CD1c-positive myeloid dendritic cell (primary cell): Measurements from ENCODE around the gene MED22.
"Not testable (repeated sequence)": the region's sequence is repeated elsewhere in the genome, so short reads cannot be mapped to it uniquely, and the experiment has no call there.

Experiments
- DNase-seq: peaks from one replicate; pipeline ENCODE4 v3.0.0-alpha.2; 2016; ENCODE audit errors: extremely low spot score

The MED22 gene

DNA sequence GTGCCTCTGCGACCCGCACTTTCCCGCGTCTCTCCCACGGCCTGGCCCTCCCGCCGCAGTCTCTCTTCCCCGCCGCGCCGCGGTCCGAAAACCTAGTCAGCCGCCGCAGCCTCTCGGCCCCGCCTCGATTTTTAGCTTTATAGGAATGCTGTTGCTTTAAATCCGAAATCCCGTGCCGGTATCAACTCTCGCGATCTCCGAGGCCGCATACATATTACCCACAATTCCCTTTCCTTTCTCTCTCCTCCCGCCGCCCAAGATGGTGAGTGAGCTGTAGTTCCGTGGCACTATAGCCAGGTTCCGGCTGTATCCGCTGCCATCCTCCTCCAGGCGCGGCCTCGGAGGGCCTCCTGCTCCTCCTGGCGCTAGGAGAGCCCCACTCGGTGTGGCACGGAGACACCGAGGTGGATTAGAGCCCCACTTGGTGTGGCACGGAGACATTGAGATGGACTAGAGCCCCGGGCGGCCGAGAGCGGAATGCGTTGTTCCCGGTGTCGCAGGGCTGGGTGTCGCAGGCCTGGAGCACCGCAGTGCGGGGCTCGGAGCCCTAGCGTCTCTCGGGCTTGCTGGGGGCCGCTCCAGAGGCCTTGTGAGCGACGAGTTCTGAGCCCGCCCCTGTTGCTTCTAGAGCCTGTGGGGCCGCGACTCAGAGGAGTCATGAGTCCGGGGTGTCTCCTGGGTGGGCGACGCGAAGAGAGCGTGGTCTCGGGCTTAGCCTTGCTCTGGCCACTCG is at the start of gene MED22, which contains the start of gene RPL7A:
TSS of gene MED22 (minus strand) at position 147 of the 733 bp plus-strand sequence. CDS start 1,469 bp downstream, outside the sequence.
TSS of gene RPL7A (plus strand) at position 234 of the 733 bp plus-strand sequence. CDS start at position 260, 26 bp downstream.
- peak; percentile 98 for DNase-seq

- DNase-seq: no peak
These were observed 49.4 kb upstream of the MED22 start for GRCh38 chr9:133397370-133397769.

- no peak for DNase-seq
These were observed 49.0 kb upstream of the MED22 start for GRCh38 chr9:133396952-133397351.

GRCh38 chr9:133394687-133395271 is 46.8 kb upstream of the MED22 start:
- no peak for DNase-seq

GRCh38 chr9:133393399-133393798 is 45.5 kb upstream of the MED22 start:
- no peak for DNase-seq

DNA sequence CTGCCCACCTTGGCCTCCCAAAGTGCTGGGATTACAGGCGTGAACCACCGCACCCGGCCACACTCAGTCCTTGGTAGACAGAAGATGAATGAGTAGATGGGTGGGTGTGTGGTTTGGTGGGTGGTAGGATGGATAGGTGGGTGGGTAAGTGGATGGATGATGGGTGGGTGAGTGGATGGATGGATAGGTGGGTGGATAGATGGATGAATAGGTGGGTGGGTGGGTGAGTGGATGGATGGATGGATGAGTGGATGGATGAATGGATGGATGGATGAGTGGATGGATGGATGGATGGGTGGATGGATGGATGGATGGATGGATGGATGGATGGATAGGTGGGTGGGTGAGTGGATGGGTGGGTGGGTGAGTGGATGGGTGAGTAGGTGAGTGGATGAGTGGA is 44.4 kb upstream of the MED22 start:
- DNase-seq: not testable (repeated sequence)

- not testable (repeated sequence) for DNase-seq
These were observed 43.5 kb upstream of the MED22 start for GRCh38 chr9:133391449-133391848.

GRCh38 chr9:133390713-133391112 is 42.8 kb upstream of the MED22 start:
- no peak for DNase-seq

DNA sequence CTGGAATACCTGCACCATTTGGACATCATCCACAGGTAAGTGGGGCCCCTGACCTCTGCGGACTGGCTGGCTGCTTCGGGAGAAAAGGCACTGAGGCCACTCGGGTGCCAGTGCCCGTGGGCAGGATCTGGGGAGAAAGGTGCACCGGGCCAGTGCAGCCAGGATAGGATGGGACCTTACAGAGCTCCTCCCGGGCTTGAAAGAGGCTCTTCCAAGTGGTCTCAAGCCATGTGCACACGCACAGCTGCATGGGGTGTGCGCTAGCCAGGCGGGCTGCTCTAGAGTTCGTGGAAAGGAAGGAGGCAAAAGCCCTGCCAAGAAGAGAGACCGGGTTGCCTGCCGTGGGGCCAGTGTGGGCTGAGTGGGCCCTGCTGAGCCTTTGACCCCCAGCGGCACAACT is 41.6 kb upstream of the MED22 start:
- DNase-seq: no peak

GRCh38 chr9:133389025-133389557 is 41.2 kb upstream of the MED22 start:
- DNase-seq: no peak

- no peak for DNase-seq
These were observed 39.7 kb upstream of the MED22 start for GRCh38 chr9:133387680-133388079.

DNA sequence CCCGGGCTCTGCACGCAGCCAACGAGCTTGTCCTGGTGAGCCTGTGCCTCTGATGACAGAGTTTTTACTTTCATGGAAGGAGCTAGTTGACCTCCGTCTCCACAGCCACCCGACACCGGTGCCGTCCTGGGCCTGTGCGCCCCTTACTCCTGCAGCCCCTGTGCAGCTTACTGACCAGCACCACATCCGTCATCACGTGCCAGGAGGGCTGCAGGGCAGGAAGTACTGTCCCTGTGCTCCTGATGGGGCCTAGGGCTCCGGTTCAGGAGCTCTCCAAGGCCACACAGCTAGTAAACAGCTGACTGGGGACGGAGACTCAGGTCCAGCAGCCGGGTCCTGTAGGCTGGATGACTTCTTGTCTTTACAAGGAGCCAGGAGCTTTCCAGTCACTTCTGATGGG is 38.4 kb upstream of the MED22 start:
- DNase-seq: no peak

DNA sequence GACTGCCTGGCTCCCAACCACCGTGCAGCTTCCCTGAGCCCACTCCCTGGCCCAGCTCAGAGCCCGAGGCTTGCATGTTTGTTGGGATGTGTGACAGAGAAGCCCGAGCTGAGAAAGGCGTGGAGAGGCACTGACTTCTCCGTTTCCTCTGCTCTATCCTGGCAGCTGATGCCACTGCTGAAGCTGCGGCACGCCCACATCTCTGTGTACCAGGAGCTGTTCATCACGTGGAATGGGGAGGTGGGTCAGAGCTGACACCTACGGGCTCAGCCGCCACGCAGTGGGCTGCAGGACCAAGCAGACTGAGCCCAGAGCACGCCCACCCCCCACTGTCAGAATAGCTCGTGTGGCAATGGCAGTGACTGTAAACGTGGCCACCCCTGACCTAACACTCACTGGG is 37.5 kb upstream of the MED22 start:
- DNase-seq: no peak

GRCh38 chr9:133384736-133385321 is 36.9 kb upstream of the MED22 start:
- DNase-seq: no peak

- no peak for DNase-seq
These were observed 35.5 kb upstream of the MED22 start for GRCh38 chr9:133383438-133383837.

GRCh38 chr9:133382507-133383141 is 34.7 kb upstream of the MED22 start:
- DNase-seq: no peak

GRCh38 chr9:133380734-133381133 is 32.8 kb upstream of the MED22 start:
- DNase-seq: no peak

DNA sequence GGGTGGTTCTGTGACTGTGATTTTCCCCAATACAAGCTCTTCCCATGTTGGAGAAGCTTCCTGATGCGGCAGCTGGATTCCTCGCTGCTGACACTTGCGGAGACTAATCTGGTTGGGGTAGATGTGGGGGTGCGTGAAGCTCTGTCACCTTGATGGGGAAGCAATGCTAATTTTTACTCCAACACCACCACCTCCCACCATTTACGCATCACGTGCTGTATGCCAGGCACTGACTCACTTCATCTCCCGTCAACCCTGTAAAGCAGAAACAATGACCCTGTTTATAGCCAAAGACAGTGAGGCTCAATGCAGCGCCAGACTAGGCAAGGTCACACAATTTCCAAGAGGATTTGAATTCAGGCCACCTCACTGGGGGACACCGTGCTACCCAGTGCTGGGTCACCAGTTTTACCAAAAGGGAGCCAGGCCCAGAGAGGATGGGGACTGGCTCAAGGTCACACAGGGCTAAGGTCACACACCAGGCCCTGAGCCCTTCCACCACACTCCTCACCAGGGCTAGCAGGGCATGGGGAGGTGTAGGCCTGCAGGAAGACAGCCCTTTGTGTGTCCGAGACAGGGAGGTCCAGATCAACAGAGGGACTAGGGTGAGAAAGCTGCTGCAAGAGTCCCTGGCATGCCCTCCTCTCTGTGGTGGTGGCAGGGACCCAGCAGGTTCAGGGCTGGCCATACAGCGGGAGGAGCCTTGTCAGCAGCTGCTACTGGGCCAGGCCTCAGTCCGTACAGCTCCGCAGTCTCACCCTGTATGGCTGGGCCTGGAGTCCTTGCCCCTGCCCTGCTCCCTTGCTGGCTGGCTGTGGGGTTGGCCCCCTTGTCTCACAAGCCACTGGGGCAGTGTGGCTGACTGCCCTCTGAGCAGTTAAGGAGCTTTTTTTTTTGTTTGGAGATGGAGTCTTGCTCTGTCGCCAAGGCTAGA is 31.5 kb upstream of the MED22 start:
- no peak for DNase-seq

- no peak for DNase-seq
These were observed 30.6 kb upstream of the MED22 start for GRCh38 chr9:133378408-133378962.

DNA sequence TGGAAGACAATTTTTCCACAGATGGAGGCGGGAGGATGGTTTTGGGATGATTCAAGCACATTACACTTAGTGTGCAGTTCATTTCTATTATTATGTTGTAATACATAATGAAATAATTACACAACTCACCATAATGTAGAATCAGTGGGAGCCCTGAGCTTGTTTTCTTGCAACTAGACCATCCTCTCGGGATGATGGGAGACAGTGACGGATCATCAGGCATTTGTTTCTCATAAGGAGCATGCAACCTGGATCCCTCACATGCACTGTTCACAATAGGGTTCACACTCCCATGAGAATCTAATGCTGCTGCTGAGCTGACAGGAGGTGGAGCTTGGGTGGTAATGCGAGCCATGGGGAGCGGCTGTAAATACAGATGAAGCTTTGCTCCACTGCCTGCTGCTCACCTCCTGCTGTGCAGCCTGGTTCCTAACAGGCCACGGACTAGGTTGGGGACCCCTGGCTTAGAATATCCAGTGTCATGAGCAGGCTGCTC is 29.8 kb upstream of the MED22 start:
- DNase-seq: no peak

DNA sequence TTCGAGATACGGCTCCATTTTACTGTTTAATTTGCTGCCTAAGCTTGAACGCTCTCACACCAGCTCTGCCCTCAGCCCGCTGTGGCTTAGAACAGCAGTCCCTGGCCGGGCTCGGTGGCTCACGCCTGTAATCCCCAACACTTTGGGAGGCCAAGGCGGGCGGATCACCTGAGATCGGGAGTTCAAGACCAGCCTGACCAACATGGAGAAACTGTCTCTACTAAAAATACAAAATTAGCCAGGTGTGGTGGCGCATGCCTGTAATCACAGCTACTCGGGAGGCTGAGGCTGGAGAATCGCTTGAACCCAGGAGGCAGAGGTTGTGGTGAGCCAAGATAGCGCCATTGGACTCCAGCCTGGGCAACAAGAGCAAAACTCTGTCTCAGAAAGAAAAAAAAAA is 29.3 kb upstream of the MED22 start:
- not testable (repeated sequence) for DNase-seq
